ENCODE measurements around the gene POGK.

Gene POGK

DNA sequence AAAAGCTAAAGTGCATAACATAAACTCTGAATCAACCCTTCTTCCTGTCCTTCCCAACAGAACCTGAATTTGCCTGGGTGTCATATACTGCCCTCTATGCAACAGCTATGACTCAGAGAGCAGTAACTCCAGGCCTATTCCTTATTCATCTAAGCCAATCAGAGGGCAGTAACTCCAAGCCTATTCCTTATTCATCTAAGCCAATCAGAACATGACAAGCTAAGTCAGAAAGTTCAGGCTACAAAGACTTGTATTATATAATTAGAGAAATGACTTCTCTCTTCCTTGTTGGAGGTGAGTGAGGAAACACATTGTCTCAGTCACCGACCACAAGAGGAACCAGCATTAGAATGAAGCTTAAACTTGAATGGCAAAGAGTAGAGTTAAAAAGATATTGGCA is 63.0 kb downstream of the POGK start:
- no peak for DNase-seq (ENCODE audit: low read depth in 2 of 2)

DNA sequence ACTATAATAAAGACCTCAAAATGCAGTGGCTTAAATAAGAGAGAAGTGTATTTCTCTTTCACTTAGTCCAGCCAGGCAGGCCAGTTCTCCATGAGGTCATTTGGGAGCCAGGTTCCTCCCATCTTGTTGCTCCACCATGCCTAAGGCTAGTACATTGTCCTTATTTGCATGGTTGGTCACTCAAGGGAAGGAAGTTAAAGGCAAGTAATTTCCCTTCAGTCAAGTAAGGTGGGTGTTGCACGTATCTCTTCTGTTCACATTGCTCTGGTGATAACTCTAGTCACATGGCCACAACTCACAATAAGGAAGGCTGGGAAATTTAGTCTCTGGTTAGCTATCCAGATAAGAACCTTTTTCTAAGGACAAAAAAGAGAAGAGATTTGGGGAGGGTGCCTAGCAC is 64.0 kb downstream of the POGK start:
- DNase-seq (ENCODE audit: low read depth in 2 of 2) = no peak

DNA sequence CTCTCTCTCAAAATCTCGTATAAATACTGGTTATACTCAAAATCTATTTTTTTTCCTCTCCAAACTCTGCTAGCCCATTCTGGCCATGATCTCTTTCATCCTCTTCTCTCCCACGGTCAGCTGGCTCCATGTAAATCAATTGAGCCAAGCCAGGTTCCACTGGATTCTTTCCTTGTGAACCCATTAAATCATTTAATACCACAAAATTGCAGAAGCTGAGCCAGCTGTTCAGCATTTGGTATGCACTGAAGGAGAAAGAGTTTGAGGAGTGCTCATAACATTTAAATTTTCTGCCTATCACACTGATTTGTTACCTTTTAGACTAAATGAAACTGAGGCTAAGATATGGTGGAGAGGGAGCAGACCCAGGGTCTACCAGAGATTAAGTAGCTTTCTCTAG is 65.9 kb downstream of the POGK start:
- DNase-seq (ENCODE audit: low read depth in 2 of 2) = no peak

DNA sequence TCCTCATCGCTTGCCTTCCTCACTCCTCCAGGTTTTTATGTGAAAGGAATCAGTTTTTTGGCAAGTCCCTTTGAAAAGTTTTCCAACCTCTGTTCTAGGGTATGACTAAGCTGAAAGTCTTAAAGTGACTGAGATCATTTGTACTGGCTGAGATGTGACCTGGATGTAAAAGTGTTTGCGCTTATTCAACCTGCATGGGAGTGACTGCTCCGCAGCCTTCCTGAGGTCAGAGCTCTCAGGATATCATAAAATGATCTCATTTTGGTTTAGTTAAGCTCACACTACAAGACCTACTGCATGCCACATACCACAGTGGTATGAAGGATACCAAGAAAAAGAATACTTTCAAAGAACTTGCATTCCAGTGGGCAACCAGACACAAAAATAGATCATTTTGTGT is 66.6 kb downstream of the POGK start:
- no peak for DNase-seq (ENCODE audit: low read depth in 2 of 2)
